Duodenal mucosa (tissue), 2 donors: ENCODE measurements around the gene PNMA3.
"Not testable (repeated sequence)": the region's sequence is repeated elsewhere in the genome, so short reads cannot be mapped to it uniquely, and the experiment has no call there.

ENCODE experiments used
- H3K27ac ChIP-seq: one replicate; pipeline ENCODE4 v1.7.0; 2013; ENCODE audit warnings: low read depth, low read length
- H3K27me3 ChIP-seq, 2 donors: one replicate each; pipeline ENCODE4 v1.7.0; 2013; ENCODE audit warnings: low read length in 2 of 2, control low read depth in 1 of 2; ENCODE audit not compliant: insufficient read depth in 2 of 2, control insufficient read depth in 1 of 2
- H3K36me3 ChIP-seq, 2 donors: one replicate each; pipeline ENCODE4 v1.7.0; 2013; ENCODE audit warnings: low read length in 2 of 2, control low read depth in 1 of 2; ENCODE audit not compliant: insufficient read depth in 2 of 2, control insufficient read depth in 1 of 2
- H3K4me1 ChIP-seq, 2 donors: one replicate each; pipeline ENCODE4 v1.7.0; 2013; ENCODE audit warnings: low read length in 2 of 2, control low read depth in 1 of 2; ENCODE audit not compliant: insufficient read depth in 2 of 2, control insufficient read depth in 1 of 2
- H3K4me3 ChIP-seq, 2 donors: one replicate each; pipeline ENCODE4 v1.7.0; 2013; ENCODE audit warnings: low read length in 2 of 2, low read depth in 1 of 2
- H3K9ac ChIP-seq, 2 donors: one replicate each; pipeline ENCODE4 v1.7.0; 2013; ENCODE audit warnings: low read length in 2 of 2, low read depth in 1 of 2
- H3K9me3 ChIP-seq, 2 donors: one replicate each; pipeline ENCODE4 v1.7.0; 2013; ENCODE audit warnings: low read length in 2 of 2, control low read depth in 1 of 2; ENCODE audit not compliant: control insufficient read depth in 1 of 2

Gene PNMA3

GRCh38 chrX:153055871-153056749 is at the start of gene PNMA3:
PNMA3 (plus strand) TSS chrX:153056470; CDS start chrX:153057056, 586 bp downstream.
- Histone ChIP-seq H3K4me3 (no peak within 1 kb of the TSS), H3K9me3 (no peaks in the 10 kb centered on the region), H3K27ac (no peak within 1 kb of the TSS)

DNA sequence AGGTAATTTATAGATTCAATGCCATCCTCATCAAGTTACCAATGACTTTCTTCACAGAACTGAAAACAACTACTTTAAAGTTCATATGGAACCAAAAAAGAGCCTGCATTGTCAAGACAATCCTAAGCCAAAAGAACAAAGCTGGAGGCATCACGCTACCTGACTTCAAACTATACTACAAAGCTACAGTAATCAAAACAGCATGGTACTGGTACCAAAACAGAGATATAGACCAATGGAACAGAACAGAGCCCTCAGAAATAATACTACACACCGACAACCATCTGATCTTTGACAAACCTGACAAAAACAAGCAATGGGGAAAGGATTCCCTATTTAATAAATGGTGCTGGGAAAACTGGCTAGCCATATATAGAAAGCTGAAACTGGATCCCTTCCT is 39.1 kb upstream of the PNMA3 start:
- H3K9me3 ChIP-seq, H3K4me3 ChIP-seq, H3K27ac ChIP-seq, H3K4me1 ChIP-seq, H3K27me3 ChIP-seq, H3K36me3 ChIP-seq, H3K9ac ChIP-seq: not testable (repeated sequence)

More at GRCh38 chrX:153055871-153056749, at the start of gene PNMA3:
- H3K27me3 ChIP-seq, result peaks cover 3 to 16% of the 10 kb centered on the region in 2 donors
- H3K4me1 ChIP-seq, result no peaks in the 10 kb centered on the region
- H3K9ac ChIP-seq, result no peak within 1 kb of the TSS
- H3K36me3 ChIP-seq, result no peaks in the 10 kb centered on the region

GRCh38 chrX:153019166-153019565 is 37.1 kb upstream of the PNMA3 start:
- Histone ChIP-seq H3K9ac (no peak overlapping the region), H3K27ac (no peak overlapping the region), H3K36me3 (no peaks in the 10 kb centered on the region), H3K4me1 (no peaks in the 10 kb centered on the region), H3K27me3 (no peaks in the 10 kb centered on the region), H3K9me3 (no peaks in the 10 kb centered on the region), H3K4me3 (no peak overlapping the region)

DNA sequence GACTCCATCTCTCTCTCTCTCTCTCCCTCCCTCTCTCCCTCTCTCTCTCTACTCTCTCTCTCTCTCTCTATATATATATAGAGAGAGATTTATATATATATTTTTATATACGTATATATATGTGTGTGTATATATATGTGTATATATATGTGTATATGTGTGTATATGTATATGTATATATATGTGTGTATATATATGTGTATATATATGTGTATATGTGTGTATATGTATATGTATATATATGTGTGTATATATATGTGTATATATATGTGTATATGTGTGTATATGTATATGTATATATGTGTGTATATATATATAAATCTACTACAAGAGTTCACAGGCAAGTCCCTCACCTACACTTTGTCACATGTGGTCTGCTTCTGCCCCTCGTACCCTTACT is 29.8 kb upstream of the PNMA3 start:
- not testable (repeated sequence) for H3K9ac ChIP-seq, H3K36me3 ChIP-seq, H3K4me1 ChIP-seq, H3K27ac ChIP-seq, H3K9me3 ChIP-seq, H3K4me3 ChIP-seq, H3K27me3 ChIP-seq

GRCh38 chrX:153028487-153028886 is 27.8 kb upstream of the PNMA3 start:
- not testable (repeated sequence) for H3K27me3 ChIP-seq

DNA sequence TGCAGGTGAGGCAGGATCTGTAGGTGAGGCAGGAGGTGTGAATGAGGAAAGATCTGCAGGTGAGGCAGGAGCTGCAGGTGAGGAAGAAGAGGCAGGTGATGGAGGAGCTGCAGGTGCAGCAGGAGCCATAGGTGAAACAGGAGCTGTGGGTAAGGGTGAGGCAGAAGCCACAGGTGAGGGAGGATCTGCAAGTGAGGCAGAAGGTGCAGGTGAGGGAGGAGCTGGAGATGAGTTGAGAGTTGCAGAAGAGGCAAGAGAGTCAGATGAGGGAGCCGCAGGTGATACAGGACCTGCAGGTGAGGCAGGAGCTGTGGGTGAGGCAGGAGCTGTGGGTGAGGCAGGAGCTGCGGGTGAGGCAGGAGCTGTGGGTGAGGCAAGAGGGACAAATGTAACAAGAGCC is 27.1 kb upstream of the PNMA3 start:
- Histone ChIP-seq H3K27me3 (no peaks in the 10 kb centered on the region), H3K4me3 (no peak overlapping the region)

More at GRCh38 chrX:153028487-153028886, 27.8 kb upstream of the PNMA3 start:
- not testable (repeated sequence) for H3K27ac ChIP-seq, H3K4me3 ChIP-seq, H3K4me1 ChIP-seq, H3K9ac ChIP-seq, H3K36me3 ChIP-seq, H3K9me3 ChIP-seq

GRCh38 chrX:153029875-153030274 is 26.4 kb upstream of the PNMA3 start:
- H3K4me1 ChIP-seq, result no peaks in the 10 kb centered on the region
- no peak overlapping the region for H3K9ac ChIP-seq
- H3K27ac ChIP-seq, result no peak overlapping the region
- H3K27me3 ChIP-seq, result no peaks in the 10 kb centered on the region
- H3K4me3 ChIP-seq, result no peak overlapping the region
- H3K36me3 ChIP-seq, result no peaks in the 10 kb centered on the region
- no peaks in the 10 kb centered on the region for H3K9me3 ChIP-seq

More for the DNA sequence above, 27.1 kb upstream of the PNMA3 start:
- H3K27ac ChIP-seq, result no peak overlapping the region
- no peaks in the 10 kb centered on the region for H3K36me3 ChIP-seq
- H3K9ac ChIP-seq, result no peak overlapping the region
- no peaks in the 10 kb centered on the region for H3K4me1 ChIP-seq
- H3K9me3 ChIP-seq, result no peaks in the 10 kb centered on the region

DNA sequence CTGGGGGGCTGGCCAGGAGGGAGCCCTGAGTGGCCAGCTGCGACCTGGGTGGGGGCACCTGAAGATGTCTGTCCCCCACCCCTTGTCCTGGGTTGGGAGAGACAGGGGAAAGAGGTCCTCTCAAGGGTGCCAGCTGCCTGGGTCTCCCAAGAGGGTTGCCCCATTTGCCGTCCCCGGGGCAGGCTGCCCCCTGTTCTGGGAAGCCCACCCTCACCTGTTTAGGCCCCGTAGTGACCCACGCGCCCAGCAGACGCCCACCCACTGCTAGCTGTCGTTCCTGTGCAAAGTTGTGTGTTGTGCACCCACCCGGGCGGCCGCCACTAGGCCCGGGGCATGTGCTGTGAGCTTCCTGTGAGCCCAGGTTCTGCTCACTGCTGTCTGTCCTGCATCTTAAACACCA is 25.5 kb upstream of the PNMA3 start:
- H3K27me3 ChIP-seq, result no peaks in the 10 kb centered on the region
- H3K4me1 ChIP-seq, result no peaks in the 10 kb centered on the region
- H3K4me3 ChIP-seq, result no peak overlapping the region
- H3K27ac ChIP-seq, result no peak overlapping the region
- no peaks in the 10 kb centered on the region for H3K9me3 ChIP-seq
- no peaks in the 10 kb centered on the region for H3K36me3 ChIP-seq
- no peak overlapping the region for H3K9ac ChIP-seq

GRCh38 chrX:153032397-153033118 is 23.7 kb upstream of the PNMA3 start:
- H3K36me3 ChIP-seq, result no peaks in the 10 kb centered on the region
- peak overlapping the region; percentile 18 to 33 for H3K9ac ChIP-seq
- no peaks in the 10 kb centered on the region for H3K4me1 ChIP-seq
- H3K27ac ChIP-seq, result no peak overlapping the region
- no peaks in the 10 kb centered on the region for H3K27me3 ChIP-seq
- H3K4me3 ChIP-seq, result peak overlapping the region; percentile 54 to 56
- no peaks in the 10 kb centered on the region for H3K9me3 ChIP-seq

GRCh38 chrX:153049093-153049492 is 7.2 kb upstream of the PNMA3 start:
- Histone ChIP-seq H3K9me3 (no peaks in the 10 kb centered on the region), H3K27ac (no peak overlapping the region), H3K4me3 (no peak overlapping the region), H3K36me3 (no peaks in the 10 kb centered on the region), H3K27me3 (no peaks in the 10 kb centered on the region), H3K4me1 (no peaks in the 10 kb centered on the region), H3K9ac (no peak overlapping the region)
